ENCODE measurements around the gene VENTX.

DNA sequence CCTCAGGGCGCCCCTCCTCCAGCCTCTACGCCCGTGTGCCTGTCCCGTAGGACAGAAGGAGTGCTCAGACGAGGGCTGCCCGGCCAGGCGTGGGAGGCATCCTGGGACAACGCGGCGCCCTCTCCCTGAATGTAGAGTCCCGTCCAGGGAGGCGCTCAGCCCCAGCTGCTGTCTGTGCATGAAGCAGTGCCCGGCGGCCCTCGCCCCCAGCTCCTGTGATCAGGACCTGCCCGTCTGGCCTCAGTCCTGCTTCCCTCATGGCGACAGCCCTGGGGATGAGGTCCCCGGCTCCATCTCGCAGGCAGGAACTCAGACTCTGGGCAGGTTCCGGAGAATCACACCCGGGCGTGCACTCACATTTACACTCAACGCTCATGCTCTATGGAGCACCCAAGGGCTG is 32.5 kb upstream of the VENTX start:
- no peak for TF ChIP-seq EP300 (IDR thresholded peaks at IDR 0.05)
- TF ChIP-seq, protein P1, sequence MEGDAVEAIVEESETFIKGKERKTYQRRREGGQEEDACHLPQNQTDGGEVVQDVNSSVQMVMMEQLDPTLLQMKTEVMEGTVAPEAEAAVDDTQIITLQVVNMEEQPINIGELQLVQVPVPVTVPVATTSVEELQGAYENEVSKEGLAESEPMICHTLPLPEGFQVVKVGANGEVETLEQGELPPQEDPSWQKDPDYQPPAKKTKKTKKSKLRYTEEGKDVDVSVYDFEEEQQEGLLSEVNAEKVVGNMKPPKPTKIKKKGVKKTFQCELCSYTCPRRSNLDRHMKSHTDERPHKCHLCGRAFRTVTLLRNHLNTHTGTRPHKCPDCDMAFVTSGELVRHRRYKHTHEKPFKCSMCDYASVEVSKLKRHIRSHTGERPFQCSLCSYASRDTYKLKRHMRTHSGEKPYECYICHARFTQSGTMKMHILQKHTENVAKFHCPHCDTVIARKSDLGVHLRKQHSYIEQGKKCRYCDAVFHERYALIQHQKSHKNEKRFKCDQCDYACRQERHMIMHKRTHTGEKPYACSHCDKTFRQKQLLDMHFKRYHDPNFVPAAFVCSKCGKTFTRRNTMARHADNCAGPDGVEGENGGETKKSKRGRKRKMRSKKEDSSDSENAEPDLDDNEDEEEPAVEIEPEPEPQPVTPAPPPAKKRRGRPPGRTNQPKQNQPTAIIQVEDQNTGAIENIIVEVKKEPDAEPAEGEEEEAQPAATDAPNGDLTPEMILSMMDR (IDR thresholded peaks at IDR 0.05) = no peak

Measured in sigmoid colon (tissue), 4 donors.